HepG2 (cell line): ENCODE measurements around the gene ZNF284. TPM values are rescaled to one million over a fixed set of nuclear protein-coding genes. Genes with fewer than 3 reads are reported as not detected.
A peak's percentile ranks its signal among the peaks of the same experiment; 100 is the strongest.

Source experiments
- CBX2 ChIP-seq, 2 experiments: fragments of 200-600 bp in 1 of 2; sonication (generic); formaldehyde crosslinking in 1 of 2; IDR thresholded peaks; 2 replicates each; pipeline versions ENCODE4 v1.7.0 to v1.8.1; 2018 to 2022; ENCODE audit warnings: low read depth in 2 of 2, low read length in 1 of 2, mild to moderate bottlenecking in 1 of 2, missing genetic modification reagents in 1 of 2
- FLYWCH1 ChIP-seq: sonication (generic); formaldehyde crosslinking; IDR thresholded peaks from 2 replicates; pipeline ENCODE4 v1.8.1; 2023; ENCODE audit warnings: mild to moderate bottlenecking, missing genetic modification reagents
- FOXA1 ChIP-seq, 2 experiments: fragments of 450-650 bp in 1 of 2; sonication (generic) in 1 of 2; formaldehyde crosslinking in 1 of 2; IDR thresholded peaks; 2 replicates each; pipeline versions ENCODE4 v1.4.0 to v1.6.1; 2016 to 2020; ENCODE audit warnings: missing genetic modification reagents in 1 of 2
- FOXJ3 ChIP-seq: sonication (generic); formaldehyde crosslinking; IDR thresholded peaks from 2 replicates; pipeline ENCODE4 v1.4.0; 2020; ENCODE audit warnings: missing genetic modification reagents, mild to moderate bottlenecking, borderline replicate concordance
- GABPB1 ChIP-seq: IDR thresholded peaks from 2 replicates; pipeline ENCODE4 v1.6.1; 2016; ENCODE audit warnings: mild to moderate bottlenecking, missing genetic modification reagents, moderate library complexity, missing compliant biosample characterization
- HMGA1 ChIP-seq: sonication (generic); formaldehyde crosslinking; conservative IDR thresholded peaks from 2 replicates; pipeline ENCODE4 v1.4.0; 2020; ENCODE audit warnings: missing genetic modification reagents
- KAT7 ChIP-seq: IDR thresholded peaks from 2 replicates; pipeline ENCODE4 v1.6.1; 2018; ENCODE audit warnings: borderline replicate concordance, missing compliant biosample characterization
- MAFK ChIP-seq, 2 experiments: IDR thresholded peaks in 1 of 2; conservative IDR thresholded peaks in 1 of 2; 2 replicates each; pipeline ENCODE4 v1.6.1; 2011; ENCODE audit warnings: improper control_type of control experiment in 2 of 2, low read length in 2 of 2
- NBN ChIP-seq: fragments of 450-650 bp; conservative IDR thresholded peaks from 2 replicates; pipeline ENCODE4 v1.6.1; 2017
- PHF20 ChIP-seq: sonication (generic); formaldehyde crosslinking; IDR thresholded peaks from 2 replicates; pipeline ENCODE4 v1.5.0; 2020; ENCODE audit warnings: mild to moderate bottlenecking, missing genetic modification reagents
- RXRB ChIP-seq: IDR thresholded peaks from 2 replicates; pipeline ENCODE4 v1.6.1; 2016; ENCODE audit warnings: borderline replicate concordance, missing genetic modification reagents, missing compliant biosample characterization
- SP5 ChIP-seq: IDR thresholded peaks from 2 replicates; pipeline ENCODE4 v1.6.1; 2016; ENCODE audit warnings: low read depth, borderline replicate concordance
- UBTF ChIP-seq: sonication (generic); formaldehyde crosslinking; IDR thresholded peaks from 2 replicates; pipeline ENCODE4 v1.4.0; 2020; ENCODE audit warnings: mild to moderate bottlenecking, missing genetic modification reagents
- WIZ ChIP-seq: sonication (generic); formaldehyde crosslinking; IDR thresholded peaks from 2 replicates; pipeline ENCODE4 v1.5.1; 2020; ENCODE audit warnings: mild to moderate bottlenecking, missing genetic modification reagents
- YEATS2 ChIP-seq: sonication (generic); formaldehyde crosslinking; IDR thresholded peaks from 2 replicates; pipeline ENCODE4 v1.4.0; 2020; ENCODE audit warnings: missing genetic modification reagents, borderline replicate concordance
- ZFY ChIP-seq: sonication (generic); formaldehyde crosslinking; IDR thresholded peaks from 2 replicates; pipeline ENCODE4 v1.4.0; 2020; ENCODE audit warnings: missing genetic modification reagents
- ZNF274 ChIP-seq: sonication (generic); formaldehyde crosslinking; IDR thresholded peaks from 2 replicates; pipeline ENCODE4 v1.5.1; 2020; ENCODE audit warnings: mild to moderate bottlenecking, missing genetic modification reagents
- ZNF280B ChIP-seq: sonication (generic); formaldehyde crosslinking; IDR thresholded peaks from 2 replicates; pipeline ENCODE4 v1.5.0; 2020; ENCODE audit warnings: missing genetic modification reagents, mild to moderate bottlenecking, borderline replicate concordance
- ZNF282 ChIP-seq: fragments of 450-650 bp; IDR thresholded peaks from 2 replicates; pipeline ENCODE4 v1.6.1; 2018; ENCODE audit not compliant: partially characterized antibody
- ZNF317 ChIP-seq: sonication (generic); formaldehyde crosslinking; IDR thresholded peaks from 2 replicates; pipeline ENCODE4 v1.5.0; 2020; ENCODE audit warnings: mild to moderate bottlenecking, missing genetic modification reagents
- ZNF33B ChIP-seq: sonication (generic); formaldehyde crosslinking; IDR thresholded peaks from 2 replicates; pipeline ENCODE4 v1.5.1; 2020; ENCODE audit warnings: mild to moderate bottlenecking, missing genetic modification reagents
- ZNF720 ChIP-seq: sonication (generic); formaldehyde crosslinking; IDR thresholded peaks from 2 replicates; pipeline ENCODE4 v1.4.0; 2020; ENCODE audit warnings: missing genetic modification reagents
- ZNF740 ChIP-seq: sonication (generic); formaldehyde crosslinking; IDR thresholded peaks from 2 replicates; pipeline ENCODE4 v1.4.0; 2020; ENCODE audit warnings: missing genetic modification reagents
- ZNF83 ChIP-seq: sonication (generic); formaldehyde crosslinking; IDR thresholded peaks from 2 replicates; pipeline ENCODE4 v1.4.0; 2020; ENCODE audit warnings: missing genetic modification reagents, mild to moderate bottlenecking, borderline replicate concordance
- polyA plus RNA-seq, 8 experiments: library from polyadenylated mRNA; depleted of rRNA in 3 of 8; stranded (reverse) in 7 of 8; unstranded in 1 of 8; fragments of >200 nt; fragmentation: Illumina TruSeq in 4 of 8; extraction: Trizol in 4 of 8; gene quantifications; 2 replicates each; pipeline versions ENCODE4 v1.2.1 to v1.2.3, GENCODE V29; 2011 to 2016; ENCODE audit warnings: low read depth in 4 of 8, missing spikeins in 1 of 8, mixed read lengths in 1 of 8; ENCODE audit not compliant: insufficient read depth in 1 of 8
- total RNA-seq, 5 experiments: library from RNA; depleted of rRNA; stranded (reverse); fragments of >200 nt; fragmentation: Illumina TruSeq; extraction: Trizol; gene quantifications; 2 replicates each; pipeline ENCODE4 v1.2.3, GENCODE V29; 2016; ENCODE audit warnings: low read depth in 1 of 5

Gene ZNF284
- total and polyA plus RNA-seq, 2 of the 13 experiments (the other 11 are each of a cell fraction or from before 2014, with no cell fraction given): 1.2 to 2.3 TPM

- TF ChIP-seq KAT7 (CRISPR knock-in tag): no peak
- TF ChIP-seq ZNF274: no peak
- no peak for TF ChIP-seq ZNF282
- TF ChIP-seq RXRB: no peak
- 0 out of 2 replicates have a peak, but pooled peaks have one; percentile 21 for TF ChIP-seq ZNF33B (CRISPR knock-in tag)
- TF ChIP-seq ZNF317 (CRISPR knock-in tag): no peak
- TF ChIP-seq GABPB1 (CRISPR knock-in tag): peak; percentile 94
- no peak for TF ChIP-seq ZNF720 (CRISPR knock-in tag)
- peak; percentile 82; the same call in 1 of the 2 replicates for TF ChIP-seq YEATS2
- no peak; the same call in 1 of the 2 replicates for TF ChIP-seq UBTF (CRISPR knock-in tag)
- 0 out of 4 replicates have a peak, but pooled peaks of 1 of the 2 experiments have one; percentile 0 for TF ChIP-seq MAFK (conservative IDR thresholded peaks at IDR 0.05 in 1 of 2, IDR thresholded peaks at IDR 0.05 in 1 of 2; ENCODE audit: low read length in 2 of 2)
- TF ChIP-seq ZNF740 (CRISPR knock-in tag): no peak
- no peak for TF ChIP-seq HMGA1
- TF ChIP-seq ZNF83 (CRISPR knock-in tag): no peak
- peak; percentile 45; the same call in 1 of the 2 replicates for TF ChIP-seq ZFY
- TF ChIP-seq WIZ (CRISPR knock-in tag): no peak
- TF ChIP-seq SP5 (CRISPR knock-in tag): no peak
- TF ChIP-seq ZNF280B (CRISPR knock-in tag): no peak
- no peak for TF ChIP-seq FLYWCH1
- no peak for TF ChIP-seq CBX2 (IDR thresholded peaks at IDR 0.05; ENCODE audit: low read depth, low read length)
- TF ChIP-seq CBX2 (CRISPR knock-in tag; IDR thresholded peaks at IDR 0.05; ENCODE audit: low read depth): no peak
- TF ChIP-seq NBN: no peak
- TF ChIP-seq FOXA1 (IDR thresholded peaks at IDR 0.05): no peak
- peak; percentile 32; the same call in 1 of the 2 replicates for TF ChIP-seq FOXA1 (CRISPR knock-in tag; IDR thresholded peaks at IDR 0.05)
- peak; percentile 87 for TF ChIP-seq PHF20 (CRISPR knock-in tag)
- peak; percentile 26; the same call in 1 of the 2 replicates for TF ChIP-seq FOXJ3 (CRISPR knock-in tag)
Observed at GRCh38 chr19:44051650-44052402, 20.1 kb upstream of the ZNF284 start, which contains the start of gene ZNF223 (continued).
